ENCODE data around the gene CEP162. TPM values are rescaled to one million over a fixed set of nuclear protein-coding genes. Genes with fewer than 3 reads are reported as not detected.
A peak's percentile ranks its signal among the peaks of the same experiment; 100 is the strongest.

The CEP162 gene
- total RNA-seq, 1 experiment from 2014 or later = 2.4 TPM

- DNase-seq (ENCODE audit: unreplicated experiment) = no peak
- no TSS peak for BruUV-seq (replicated peaks)
- CTCF ChIA-PET = no interaction called here
- Mint-ChIP-seq H3K36me3 (ENCODE audit: insufficient read depth, unreplicated experiment) (no peaks in the 10 kb centered on the region), H3K4me3 (ENCODE audit: unreplicated experiment) (no peak overlapping the region), H3K9me3 (ENCODE audit: unreplicated experiment) (peaks cover 5% of the 10 kb centered on the region), H3K27me3 (ENCODE audit: insufficient read depth, unreplicated experiment) (no peaks in the 10 kb centered on the region), H3K27ac (ENCODE audit: low read depth, unreplicated experiment) (peak overlapping the region; percentile 60), H3K4me1 (ENCODE audit: insufficient read depth, unreplicated experiment) (no peaks in the 10 kb centered on the region)
- POLR2A ChIA-PET = interaction anchor here (0.7 kb wide), 1 partner anchor 371 kb away, joined by 3 read pairs; no protein-coding TSS in a partner anchor
- TF ChIP-seq CTCF (IDR thresholded peaks at IDR 0.05; ENCODE audit: unreplicated experiment) = no peak
- intact Hi-C loops (cut with micrococcal nuclease) = no loop called here
Observed at GRCh38 chr6:84272298-84272697, 44.9 kb upstream of the CEP162 start.

GRCh38 chr6:84271061-84271716 lies 43.7 kb upstream of the CEP162 start:
- ChIA-PET CTCF (interaction anchor here (1.3 kb wide), 1 partner anchor 36 kb away, joined by 3 read pairs; no protein-coding TSS in a partner anchor), POLR2A (interaction anchor here (0.7 kb wide), 1 partner anchor 372 kb away, joined by 3 read pairs; no protein-coding TSS in a partner anchor)
- Mint-ChIP-seq H3K4me3 (ENCODE audit: unreplicated experiment) (no peak overlapping the region), H3K27ac (ENCODE audit: low read depth, unreplicated experiment) (no peak overlapping the region), H3K9me3 (ENCODE audit: unreplicated experiment) (peaks cover 5% of the 10 kb centered on the region), H3K36me3 (ENCODE audit: insufficient read depth, unreplicated experiment) (no peaks in the 10 kb centered on the region), H3K4me1 (ENCODE audit: insufficient read depth, unreplicated experiment) (no peaks in the 10 kb centered on the region), H3K27me3 (ENCODE audit: insufficient read depth, unreplicated experiment) (no peaks in the 10 kb centered on the region)
- no peak for DNase-seq (ENCODE audit: unreplicated experiment)
- intact Hi-C loops (cut with micrococcal nuclease) = no loop called here
- BruUV-seq (replicated peaks) = no TSS peak
- no peak for TF ChIP-seq CTCF (IDR thresholded peaks at IDR 0.05; ENCODE audit: unreplicated experiment)

DNA sequence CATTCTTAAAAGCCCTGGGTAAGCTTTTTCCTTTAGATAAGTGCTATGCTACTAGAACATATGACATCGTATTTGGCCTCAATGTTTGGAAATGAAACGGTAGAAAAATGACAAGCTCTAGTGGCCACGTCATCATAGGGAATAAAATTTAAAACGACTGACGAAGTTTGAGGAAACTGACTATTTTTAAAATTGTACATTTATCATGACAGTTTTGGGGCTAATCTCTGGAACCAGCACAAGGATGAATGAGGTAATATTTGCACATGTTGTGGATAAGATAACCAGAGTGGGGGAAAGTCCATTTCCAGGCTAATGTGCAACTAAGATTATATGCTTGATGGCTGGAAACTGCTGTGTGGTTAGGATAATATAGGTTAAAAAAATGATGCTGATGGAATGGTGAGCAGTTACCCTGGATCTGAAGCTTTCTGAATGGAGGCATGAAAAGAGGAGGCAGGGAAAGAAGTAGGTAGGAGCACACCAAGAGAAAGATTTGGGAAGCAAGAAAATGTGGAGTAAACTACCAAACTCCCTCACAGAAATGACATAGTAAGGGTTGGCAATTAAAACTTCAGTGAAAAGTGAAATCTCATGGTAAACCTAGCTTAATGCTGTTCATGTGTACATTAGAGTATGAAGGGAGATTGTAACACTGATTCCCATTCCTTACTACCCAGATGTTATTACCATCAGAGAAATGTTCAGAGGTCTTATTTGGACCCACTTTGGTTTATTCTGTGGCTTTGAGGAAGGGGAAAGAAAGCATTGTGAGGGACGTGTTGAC lies 42.7 kb upstream of the CEP162 start:
- Mint-ChIP-seq H3K27ac (ENCODE audit: low read depth, unreplicated experiment) (no peak overlapping the region), H3K4me1 (ENCODE audit: insufficient read depth, unreplicated experiment) (no peaks in the 10 kb centered on the region), H3K36me3 (ENCODE audit: insufficient read depth, unreplicated experiment) (no peaks in the 10 kb centered on the region), H3K9me3 (ENCODE audit: unreplicated experiment) (peaks cover 5% of the 10 kb centered on the region), H3K4me3 (ENCODE audit: unreplicated experiment) (no peak overlapping the region), H3K27me3 (ENCODE audit: insufficient read depth, unreplicated experiment) (no peaks in the 10 kb centered on the region)
- intact Hi-C loops (cut with micrococcal nuclease) = no loop called here
- BruUV-seq (replicated peaks) = no TSS peak
- DNase-seq (ENCODE audit: unreplicated experiment) = no peak
- POLR2A ChIA-PET = no interaction called here
- no peak for TF ChIP-seq CTCF (IDR thresholded peaks at IDR 0.05; ENCODE audit: unreplicated experiment)
- CTCF ChIA-PET = interaction anchor here (0.6 to 1.3 kb wide), 2 partner anchors 35 to 42 kb away, joined by 3 to 5 read pairs; no protein-coding TSS in a partner anchor

DNA sequence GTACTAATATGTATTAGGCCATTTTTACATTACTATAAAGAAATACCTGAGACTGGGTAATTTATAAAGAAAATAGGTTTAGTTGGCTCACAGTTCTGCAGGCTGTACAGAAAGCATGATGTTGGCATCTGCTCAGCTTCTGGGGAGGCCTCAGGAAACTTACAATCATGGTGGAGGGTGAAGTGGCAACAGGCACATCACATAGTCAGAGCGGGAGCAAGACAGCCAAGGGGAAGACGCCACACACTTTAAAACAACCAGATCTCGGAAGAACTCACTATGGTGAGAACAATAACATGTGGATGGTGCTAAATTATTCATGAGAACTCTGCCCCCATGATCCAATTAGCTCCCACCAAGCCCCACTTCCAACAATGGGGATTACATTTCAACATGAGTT lies 41.3 kb upstream of the CEP162 start:
- peaks cover 5% of the 10 kb centered on the region for H3K9me3 Mint-ChIP-seq (ENCODE audit: unreplicated experiment)
- no peak for TF ChIP-seq CTCF (IDR thresholded peaks at IDR 0.05; ENCODE audit: unreplicated experiment)
- CTCF ChIA-PET = no interaction called here
- BruUV-seq (replicated peaks) = no TSS peak
- no peak for DNase-seq (ENCODE audit: unreplicated experiment)
- POLR2A ChIA-PET = no interaction called here
- H3K27me3 Mint-ChIP-seq (ENCODE audit: insufficient read depth, unreplicated experiment) = no peaks in the 10 kb centered on the region
- no peak overlapping the region for H3K27ac Mint-ChIP-seq (ENCODE audit: low read depth, unreplicated experiment)
- no peaks in the 10 kb centered on the region for H3K4me1 Mint-ChIP-seq (ENCODE audit: insufficient read depth, unreplicated experiment)
- intact Hi-C loops (cut with micrococcal nuclease) = no loop called here
- no peak overlapping the region for H3K4me3 Mint-ChIP-seq (ENCODE audit: unreplicated experiment)
- no peaks in the 10 kb centered on the region for H3K36me3 Mint-ChIP-seq (ENCODE audit: insufficient read depth, unreplicated experiment)

All from MCF 10A (cell line).